Neuron (in vitro differentiated cells): ENCODE results near the gene TIMM10.
A peak's percentile ranks its signal among the peaks of the same experiment; 100 is the strongest.

Experiments used
- H2AFZ ChIP-seq: one replicate; pipeline ENCODE4 v1.6.1; 2013; ENCODE audit warnings: low read depth, mild to moderate bottlenecking, inconsistent platforms, low read length, moderate library complexity
- H3K27me3 ChIP-seq: one replicate; pipeline ENCODE4 v1.6.1; 2013; ENCODE audit warnings: low read length; ENCODE audit not compliant: insufficient read depth
- H3K36me3 ChIP-seq: one replicate; pipeline ENCODE4 v1.6.1; 2013; ENCODE audit warnings: low read length; ENCODE audit not compliant: insufficient read depth
- H3K4me1 ChIP-seq: one replicate; pipeline ENCODE4 v1.6.1; 2013; ENCODE audit warnings: low read length; ENCODE audit not compliant: insufficient read depth
- H3K4me3 ChIP-seq: 2 replicates; pipeline ENCODE4 v1.5.1; 2013; ENCODE audit warnings: mild to moderate bottlenecking, low read length, moderate library complexity
- H3K9me3 ChIP-seq: one replicate; pipeline ENCODE4 v1.6.1; 2013; ENCODE audit warnings: low read length

Gene TIMM10

GRCh38 chr11:57529012-57529411 lies 1.5 kb downstream of the TIMM10 start:
- Histone ChIP-seq H3K9me3 (no peaks in the 10 kb centered on the region), H3K4me3 (no peak overlapping the region), H3K36me3 (peaks cover 8% of the 10 kb centered on the region), H3K4me1 (peaks cover 20% of the 10 kb centered on the region), H2AFZ (no peak overlapping the region), H3K27me3 (no peaks in the 10 kb centered on the region)

- no peaks in the 10 kb centered on the region for H3K9me3 ChIP-seq
- H3K4me3 ChIP-seq, result no peak overlapping the region
- H3K4me1 ChIP-seq, result peaks cover 20% of the 10 kb centered on the region
- H3K36me3 ChIP-seq, result peaks cover 8% of the 10 kb centered on the region
- H3K27me3 ChIP-seq, result no peaks in the 10 kb centered on the region
- no peak overlapping the region for H2AFZ ChIP-seq
Observed at GRCh38 chr11:57527056-57527631, 3.4 kb downstream of the TIMM10 start.

- Histone ChIP-seq H3K27me3 (no peaks in the 10 kb centered on the region), H3K4me3 (no peak overlapping the region), H3K9me3 (no peaks in the 10 kb centered on the region), H3K36me3 (peaks cover 3% of the 10 kb centered on the region), H2AFZ (no peak overlapping the region), H3K4me1 (peaks cover 5% of the 10 kb centered on the region)
Observed at GRCh38 chr11:57523419-57523818, 7.1 kb downstream of the TIMM10 start.

- Histone ChIP-seq H3K27me3 (no peaks in the 10 kb centered on the region), H2AFZ (no peak overlapping the region), H3K4me1 (peaks cover under 1% of the 10 kb centered on the region), H3K36me3 (peaks cover 3% of the 10 kb centered on the region), H3K4me3 (no peak overlapping the region), H3K9me3 (no peaks in the 10 kb centered on the region)
Observed at GRCh38 chr11:57521116-57521515, 9.4 kb downstream of the TIMM10 start.

GRCh38 chr11:57516061-57516443 lies 14.5 kb downstream of the TIMM10 start:
- no peaks in the 10 kb centered on the region for H3K9me3 ChIP-seq
- H2AFZ ChIP-seq, result peak overlapping the region; percentile 91
- no peaks in the 10 kb centered on the region for H3K27me3 ChIP-seq
- H3K36me3 ChIP-seq, result no peaks in the 10 kb centered on the region
- peak overlapping the region; percentile 57 for H3K4me3 ChIP-seq
- peaks cover 12% of the 10 kb centered on the region for H3K4me1 ChIP-seq

- H3K36me3 ChIP-seq, result no peaks in the 10 kb centered on the region
- peak within 1 kb of the TSS; percentile 57 for H3K4me3 ChIP-seq
- peak within 1 kb of the TSS; percentile 91 for H2AFZ ChIP-seq
- peaks cover 12% of the 10 kb centered on the region for H3K4me1 ChIP-seq
- H3K27me3 ChIP-seq, result no peaks in the 10 kb centered on the region
- H3K9me3 ChIP-seq, result no peaks in the 10 kb centered on the region
Observed at GRCh38 chr11:57515332-57516060, 15.1 kb downstream of the TIMM10 start, which contains the start of gene SLC43A1. Gene SLC43A1 (minus strand): TSS chr11:57515702. CDS start chr11:57514111, 1,591 bp downstream.

GRCh38 chr11:57514538-57515331 lies 15.8 kb downstream of the TIMM10 start:
- H3K4me3 ChIP-seq, result peak overlapping the region; percentile 57
- no peaks in the 10 kb centered on the region for H3K27me3 ChIP-seq
- H3K9me3 ChIP-seq, result no peaks in the 10 kb centered on the region
- peak overlapping the region; percentile 91 for H2AFZ ChIP-seq
- peaks cover 12% of the 10 kb centered on the region for H3K4me1 ChIP-seq
- H3K36me3 ChIP-seq, result no peaks in the 10 kb centered on the region

GRCh38 chr11:57513911-57514537 lies 16.5 kb downstream of the TIMM10 start:
- H3K4me1 ChIP-seq, result peaks cover 12% of the 10 kb centered on the region
- H3K9me3 ChIP-seq, result no peaks in the 10 kb centered on the region
- no peak overlapping the region for H3K4me3 ChIP-seq
- H3K36me3 ChIP-seq, result no peaks in the 10 kb centered on the region
- peak overlapping the region; percentile 91 for H2AFZ ChIP-seq
- H3K27me3 ChIP-seq, result no peaks in the 10 kb centered on the region

- no peaks in the 10 kb centered on the region for H3K27me3 ChIP-seq
- H3K9me3 ChIP-seq, result no peaks in the 10 kb centered on the region
- H2AFZ ChIP-seq, result no peak overlapping the region
- no peak overlapping the region for H3K4me3 ChIP-seq
- peaks cover 12% of the 10 kb centered on the region for H3K4me1 ChIP-seq
- no peaks in the 10 kb centered on the region for H3K36me3 ChIP-seq
Observed at GRCh38 chr11:57513452-57513795, 17.1 kb downstream of the TIMM10 start.

- peaks cover 12% of the 10 kb centered on the region for H3K4me1 ChIP-seq
- no peak overlapping the region for H3K4me3 ChIP-seq
- no peak overlapping the region for H2AFZ ChIP-seq
- H3K9me3 ChIP-seq, result no peaks in the 10 kb centered on the region
- no peaks in the 10 kb centered on the region for H3K36me3 ChIP-seq
- H3K27me3 ChIP-seq, result no peaks in the 10 kb centered on the region
Observed at GRCh38 chr11:57512646-57513451, 17.7 kb downstream of the TIMM10 start.

GRCh38 chr11:57511741-57512430 lies 18.7 kb downstream of the TIMM10 start:
- H3K36me3 ChIP-seq, result no peaks in the 10 kb centered on the region
- no peaks in the 10 kb centered on the region for H3K27me3 ChIP-seq
- H2AFZ ChIP-seq, result no peak overlapping the region
- no peaks in the 10 kb centered on the region for H3K9me3 ChIP-seq
- no peak overlapping the region for H3K4me3 ChIP-seq
- H3K4me1 ChIP-seq, result peaks cover 12% of the 10 kb centered on the region
